Activated T-cell treated with anti-CD3 and anti-CD28 coated beads, Interleukin-2, amount 50 U/mL, for 4 hours (primary cell): ENCODE measurements around the gene ZNF8. TPM values are rescaled to one million over a fixed set of nuclear protein-coding genes. Genes with fewer than 3 reads are reported as not detected.
"Not testable (repeated sequence)": the region's sequence is repeated elsewhere in the genome, so short reads cannot be mapped to it uniquely, and the experiment has no call there.

Experiments used
- ATAC-seq, 2 donors: fragments of 200-7000 bp; cut with Tn5 transposase; one replicate each; pipeline ENCODE4 v1.10.0; 2021
- DNase-seq: peaks from one replicate; pipeline ENCODE4 v3.0.0-alpha.2; 2020
- H3K27me3 Mint-ChIP-seq: one replicate; pipeline ENCODE4 v1.8.0; 2021; ENCODE audit warnings: low read depth, mixed read lengths
- H3K36me3 Mint-ChIP-seq: one replicate; pipeline ENCODE4 v1.8.0; 2022; ENCODE audit warnings: mixed read lengths; ENCODE audit not compliant: insufficient read depth
- H3K4me1 Mint-ChIP-seq: one replicate; pipeline ENCODE4 v1.8.0; 2021; ENCODE audit warnings: low read depth, mixed read lengths
- H3K4me3 Mint-ChIP-seq: one replicate; pipeline ENCODE4 v1.8.0; 2021; ENCODE audit warnings: mild to moderate bottlenecking, moderate library complexity, mixed read lengths
- H3K9me3 Mint-ChIP-seq: one replicate; pipeline ENCODE4 v1.8.0; 2021; ENCODE audit warnings: mixed read lengths
- total RNA-seq, 3 donors: library from RNA; stranded (reverse); gene quantifications; one replicate each; pipeline ENCODE4 v1.2.1, GENCODE V29; 2021

Gene ZNF8
- total RNA-seq = 1 to 10 TPM; 3.3 to 3.5 (median 3.4) TPM

DNA sequence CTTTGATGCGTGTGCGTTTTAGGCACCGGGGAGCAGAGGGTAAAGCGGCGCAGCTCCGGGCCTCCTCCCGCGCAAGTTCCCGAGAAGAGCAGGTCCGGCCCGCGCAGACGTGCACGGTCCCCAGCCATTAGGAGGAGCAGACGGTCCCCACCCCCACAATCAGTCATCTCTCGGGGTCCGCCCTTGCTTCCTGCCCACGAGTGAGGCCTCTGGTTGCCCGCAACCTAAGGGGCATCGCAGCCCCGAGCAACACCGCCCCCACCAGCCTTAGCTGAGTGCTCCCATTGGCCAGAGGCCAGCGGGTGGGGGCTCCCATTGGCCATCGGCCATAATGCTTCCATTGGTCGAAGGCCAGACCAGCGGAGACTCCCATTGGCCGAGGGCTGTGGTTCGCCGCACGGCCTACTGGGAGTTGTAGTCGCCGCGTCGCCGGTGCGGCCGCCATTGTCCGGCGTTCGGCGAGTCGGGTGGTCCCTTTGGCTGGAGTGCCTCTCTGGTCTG lies at the start of gene ZNF8:
Gene ZNF8, plus strand, starts transcription at position 415 of the 501 bp plus-strand sequence. CDS start 127 bp downstream, outside the sequence.
- Mint-ChIP-seq H3K36me3 (peaks cover 25% of the 10 kb centered on the region), H3K27me3 (no peaks in the 10 kb centered on the region), H3K4me1 (peaks cover 44% of the 10 kb centered on the region), H3K4me3 (peak within 1 kb of the TSS; percentile 94), H3K9me3 (peaks cover 11% of the 10 kb centered on the region)
- peak; percentile 98 for ATAC-seq
- peak; percentile 98 for DNase-seq

DNA sequence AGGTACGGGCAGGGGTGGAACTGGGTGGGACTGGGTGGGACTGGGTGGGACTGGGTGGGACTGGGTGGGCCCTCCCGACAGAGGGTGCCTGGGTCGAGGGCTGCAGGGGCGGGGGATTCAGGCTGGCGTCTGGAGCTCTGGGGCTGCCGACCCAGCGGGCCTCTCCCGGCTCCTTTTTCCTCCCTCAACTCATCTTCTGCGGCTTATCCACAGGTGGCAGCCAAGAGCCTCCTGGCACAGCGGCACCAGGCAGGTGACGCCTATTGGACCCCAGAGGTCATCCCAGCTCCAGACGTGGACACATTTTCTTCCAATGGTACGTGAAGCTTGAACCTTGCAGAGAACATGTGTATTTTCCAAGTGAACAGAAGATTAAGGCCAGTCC lies 49.5 kb upstream of the ZNF8 start:
- H3K9me3 Mint-ChIP-seq = peaks cover 41% of the 10 kb centered on the region
- DNase-seq (peak; percentile 27), ATAC-seq (peak; percentile 25 to 43)
- H3K4me3 Mint-ChIP-seq = peak overlapping the region; percentile 95
- peaks cover 44% of the 10 kb centered on the region for H3K36me3 Mint-ChIP-seq
- H3K4me1 Mint-ChIP-seq = peaks cover 25% of the 10 kb centered on the region
- H3K27me3 Mint-ChIP-seq = no peaks in the 10 kb centered on the region

DNA sequence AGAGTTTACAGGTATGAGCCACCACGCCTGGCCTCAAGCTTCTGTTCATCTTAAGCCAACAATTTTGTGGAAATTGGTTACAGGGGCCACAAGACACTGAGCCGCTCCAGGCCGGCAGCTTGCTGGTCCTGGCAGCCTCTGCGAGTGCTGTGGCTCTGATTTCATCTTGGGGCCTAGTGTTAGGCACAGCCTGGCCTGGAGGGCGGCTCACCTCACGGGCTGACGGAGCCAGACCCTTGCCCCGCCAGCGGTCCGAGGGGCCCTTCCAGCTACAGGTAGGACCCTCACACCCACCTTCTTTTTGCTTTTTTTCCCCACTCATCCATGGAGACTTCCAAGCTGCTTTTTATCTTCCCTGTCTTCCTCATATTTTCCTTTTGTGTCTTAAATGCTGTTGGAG lies 41.4 kb upstream of the ZNF8 start:
- H3K36me3 Mint-ChIP-seq = peaks cover 78% of the 10 kb centered on the region
- H3K4me3 Mint-ChIP-seq = no peak overlapping the region
- DNase-seq (no peak), ATAC-seq (no peak)
- no peaks in the 10 kb centered on the region for H3K4me1 Mint-ChIP-seq
- peaks cover 34% of the 10 kb centered on the region for H3K9me3 Mint-ChIP-seq
- no peaks in the 10 kb centered on the region for H3K27me3 Mint-ChIP-seq

DNA sequence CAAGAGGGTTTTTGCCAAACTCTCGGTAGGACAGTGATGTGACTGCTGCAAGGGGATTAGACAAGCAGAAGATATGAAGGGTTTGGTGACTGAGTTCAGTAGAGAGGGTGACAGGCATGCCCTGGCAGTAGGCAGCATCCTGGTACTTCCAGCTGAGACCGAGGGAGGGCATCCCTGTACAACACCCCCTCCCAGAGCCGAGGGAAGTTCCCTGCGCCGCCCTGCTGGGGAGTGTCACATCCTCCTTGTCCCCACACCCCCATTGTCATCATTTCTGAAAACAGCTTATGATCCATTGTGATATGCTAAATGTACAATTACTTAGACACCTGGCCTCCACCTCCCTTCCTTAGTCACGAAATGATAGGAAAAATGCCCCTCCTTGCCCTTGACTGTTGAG lies 35.4 kb upstream of the ZNF8 start:
- Mint-ChIP-seq H3K4me3 (no peak overlapping the region), H3K36me3 (peaks cover 82% of the 10 kb centered on the region), H3K4me1 (no peaks in the 10 kb centered on the region), H3K9me3 (peaks cover 35% of the 10 kb centered on the region), H3K27me3 (no peaks in the 10 kb centered on the region)
- no peak for ATAC-seq
- no peak for DNase-seq

DNA sequence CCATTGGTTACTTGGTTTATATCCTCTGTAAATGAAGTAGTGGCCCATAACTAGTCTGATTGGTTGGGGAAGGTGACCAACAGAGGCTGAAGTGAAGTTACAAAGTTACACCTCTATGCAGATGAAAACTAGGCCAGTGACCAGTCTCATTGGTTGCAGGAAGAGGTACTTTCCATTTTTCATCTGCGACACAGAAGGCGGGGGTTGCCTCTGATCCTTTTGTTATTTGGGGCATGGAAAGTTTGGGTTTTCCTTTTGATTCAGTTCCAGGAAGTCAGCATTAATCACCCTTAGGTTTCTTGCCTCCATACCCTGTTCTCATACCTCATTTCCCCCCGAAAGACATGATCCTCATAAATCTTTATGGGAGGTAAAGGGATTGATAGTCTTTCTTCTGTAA lies 29.9 kb upstream of the ZNF8 start:
- H3K9me3 Mint-ChIP-seq = peaks cover 32% of the 10 kb centered on the region
- DNase-seq = no peak
- peaks cover 86% of the 10 kb centered on the region for H3K36me3 Mint-ChIP-seq
- ATAC-seq = no peak
- H3K4me3 Mint-ChIP-seq = no peak overlapping the region
- H3K27me3 Mint-ChIP-seq = no peaks in the 10 kb centered on the region
- H3K4me1 Mint-ChIP-seq = no peaks in the 10 kb centered on the region

DNA sequence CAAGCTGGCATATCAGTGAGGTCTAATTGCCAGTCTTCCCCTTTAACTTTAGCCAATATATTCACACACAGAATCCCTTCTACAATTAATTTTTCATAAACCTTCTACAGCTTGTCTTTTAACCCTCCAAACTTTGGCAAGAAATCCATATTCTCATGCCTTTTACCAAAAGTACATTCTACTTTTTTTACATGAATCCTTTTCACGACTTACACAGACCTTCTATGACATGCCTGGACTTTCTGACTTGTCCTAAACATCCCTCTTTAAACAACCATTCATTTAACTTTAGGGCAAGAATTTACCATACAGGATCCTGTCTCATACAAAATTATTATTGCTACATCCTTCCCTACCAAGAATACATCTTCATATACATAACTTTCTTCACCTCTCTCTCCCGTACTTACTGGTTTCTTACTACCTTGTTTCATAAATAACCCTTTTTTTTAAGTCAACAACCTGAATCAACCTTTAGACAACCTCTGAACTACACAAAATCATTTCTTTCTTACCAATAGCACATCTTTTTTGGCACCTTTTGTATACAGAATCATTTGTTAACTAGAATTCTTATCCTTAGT lies 26.6 kb upstream of the ZNF8 start:
- H3K9me3 Mint-ChIP-seq = peaks cover 45% of the 10 kb centered on the region
- H3K27me3 Mint-ChIP-seq = no peaks in the 10 kb centered on the region
- ATAC-seq (no peak), DNase-seq (no peak)
- no peak overlapping the region for H3K4me3 Mint-ChIP-seq
- peaks cover 86% of the 10 kb centered on the region for H3K36me3 Mint-ChIP-seq
- H3K4me1 Mint-ChIP-seq = no peaks in the 10 kb centered on the region

DNA sequence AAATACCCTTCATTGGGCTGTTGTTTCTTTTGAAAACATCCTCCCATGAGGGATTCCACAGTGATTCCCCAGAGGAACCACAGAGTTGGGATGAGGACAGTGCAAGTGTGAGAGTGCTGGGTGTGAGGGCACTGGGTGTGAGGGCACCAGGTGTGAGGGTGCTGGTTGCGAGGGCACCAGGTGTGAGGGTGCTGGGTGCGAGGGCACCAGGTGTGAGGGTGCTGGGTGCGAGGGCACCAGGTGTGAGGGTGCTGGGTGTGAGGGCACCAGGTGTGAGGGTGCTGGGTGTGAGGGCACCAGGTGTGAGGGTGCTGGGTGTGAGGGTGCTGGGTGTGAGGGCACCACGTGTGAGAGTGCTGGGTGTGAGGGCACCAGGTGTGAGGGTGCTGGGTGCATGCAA lies 20.5 kb upstream of the ZNF8 start:
- not testable (repeated sequence) for H3K27me3 Mint-ChIP-seq, H3K4me1 Mint-ChIP-seq, DNase-seq, H3K4me3 Mint-ChIP-seq, ATAC-seq
- Mint-ChIP-seq H3K36me3 (peaks cover 85% of the 10 kb centered on the region), H3K9me3 (peaks cover 58% of the 10 kb centered on the region)

DNA sequence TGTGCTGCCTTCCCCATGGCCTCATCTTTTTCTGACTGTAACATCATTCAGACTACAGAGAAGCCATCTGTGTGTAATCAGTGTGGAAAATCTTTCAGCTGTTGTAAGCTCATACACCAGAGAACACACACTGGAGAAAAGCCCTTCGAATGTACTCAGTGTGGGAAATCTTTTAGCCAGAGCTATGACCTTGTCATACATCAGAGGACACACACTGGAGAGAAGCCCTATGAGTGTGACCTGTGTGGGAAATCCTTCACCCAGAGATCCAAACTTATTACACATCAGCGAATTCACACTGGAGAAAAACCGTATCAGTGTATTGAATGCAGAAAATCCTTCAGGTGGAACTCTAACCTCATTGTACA lies 17.2 kb upstream of the ZNF8 start:
- Mint-ChIP-seq H3K9me3 (peaks cover 40% of the 10 kb centered on the region), H3K36me3 (peaks cover 65% of the 10 kb centered on the region), H3K27me3 (no peaks in the 10 kb centered on the region), H3K4me1 (no peaks in the 10 kb centered on the region), H3K4me3 (no peak overlapping the region)
- DNase-seq (no peak), ATAC-seq (no peak)

DNA sequence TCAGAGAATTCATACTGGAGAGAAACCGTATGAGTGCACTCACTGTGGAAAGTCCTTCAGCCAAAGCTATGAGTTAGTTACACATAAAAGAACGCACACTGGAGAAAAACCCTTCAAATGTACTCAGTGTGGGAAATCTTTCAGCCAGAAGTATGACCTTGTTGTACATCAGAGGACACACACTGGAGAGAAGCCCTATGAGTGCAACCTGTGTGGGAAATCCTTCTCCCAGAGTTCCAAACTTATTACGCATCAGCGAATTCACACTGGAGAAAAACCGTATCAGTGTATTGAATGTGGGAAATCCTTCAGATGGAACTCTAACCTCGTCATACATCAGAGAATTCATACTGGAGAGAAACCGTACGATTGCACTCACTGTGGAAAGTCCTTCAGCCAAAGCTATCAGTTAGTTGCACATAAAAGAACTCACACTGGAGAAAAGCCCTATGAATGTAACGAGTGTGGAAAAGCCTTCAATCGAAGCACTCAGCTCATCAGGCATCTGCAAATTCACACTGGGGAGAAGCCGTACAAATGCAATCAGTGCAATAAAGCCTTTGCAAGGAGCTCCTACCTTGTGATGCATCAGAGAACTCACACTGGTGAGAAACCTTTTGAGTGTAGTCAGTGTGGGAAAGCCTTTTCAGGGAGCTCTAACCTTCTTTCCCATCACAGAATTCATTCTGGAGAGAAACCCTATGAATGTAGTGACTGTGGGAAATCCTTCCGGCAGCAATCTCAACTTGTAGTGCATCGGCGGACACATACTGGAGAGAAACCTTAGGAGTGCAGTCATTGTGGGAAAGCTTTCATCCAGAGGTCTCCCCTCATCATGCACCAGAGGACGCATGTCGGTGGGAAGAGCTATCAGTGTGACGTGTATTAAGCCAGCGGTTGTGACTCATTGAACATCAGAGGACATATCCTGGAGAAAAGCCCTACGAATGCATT lies 16.5 kb upstream of the ZNF8 start:
- peaks cover 62% of the 10 kb centered on the region for H3K36me3 Mint-ChIP-seq
- no peaks in the 10 kb centered on the region for H3K27me3 Mint-ChIP-seq
- no peak overlapping the region for H3K4me3 Mint-ChIP-seq
- no peak for DNase-seq
- H3K4me1 Mint-ChIP-seq = no peaks in the 10 kb centered on the region
- ATAC-seq = no peak
- H3K9me3 Mint-ChIP-seq = peaks cover 41% of the 10 kb centered on the region

DNA sequence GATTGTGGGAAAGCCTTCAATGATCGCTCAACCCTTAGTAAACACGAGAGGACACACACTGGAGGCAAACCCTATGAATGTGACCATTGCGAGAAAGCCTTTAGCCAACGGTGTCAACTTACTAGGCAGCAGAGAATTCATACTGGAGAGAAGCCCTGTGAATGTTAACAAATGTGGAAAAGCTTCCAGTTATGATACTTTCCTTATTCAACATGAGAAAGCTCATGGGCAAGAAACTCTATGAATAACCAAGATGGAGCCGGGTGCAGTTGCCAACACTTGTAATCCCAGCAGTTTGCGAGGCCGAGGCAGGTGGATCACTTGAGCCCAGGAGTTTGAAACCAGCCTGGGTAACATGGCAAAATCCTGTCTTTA lies 15.8 kb upstream of the ZNF8 start:
- ATAC-seq (no peak), DNase-seq (no peak)
- no peaks in the 10 kb centered on the region for H3K27me3 Mint-ChIP-seq
- peaks cover 35% of the 10 kb centered on the region for H3K9me3 Mint-ChIP-seq
- H3K4me3 Mint-ChIP-seq = no peak overlapping the region
- no peaks in the 10 kb centered on the region for H3K4me1 Mint-ChIP-seq
- peaks cover 55% of the 10 kb centered on the region for H3K36me3 Mint-ChIP-seq

DNA sequence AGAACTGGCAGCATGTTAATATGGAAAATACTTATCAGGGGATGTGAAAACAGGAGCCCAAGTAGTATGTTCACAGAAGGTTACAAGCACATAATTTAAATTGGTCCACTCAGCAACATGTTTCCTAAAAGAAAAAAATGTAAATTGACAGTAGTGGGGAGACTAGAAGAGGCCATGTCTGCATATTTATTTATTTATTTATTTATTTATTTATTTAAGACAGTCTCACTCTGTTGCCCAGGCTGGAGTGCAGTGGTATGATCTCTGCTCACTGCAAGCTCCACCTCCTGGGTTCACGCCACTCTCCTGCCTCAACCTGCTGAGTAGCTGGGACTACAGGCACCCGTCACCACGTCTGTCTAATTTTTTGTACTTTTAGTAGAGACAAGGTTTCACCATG lies 13.7 kb upstream of the ZNF8 start:
- Mint-ChIP-seq H3K27me3 (no peaks in the 10 kb centered on the region), H3K4me3 (no peak overlapping the region), H3K9me3 (peaks cover 30% of the 10 kb centered on the region), H3K4me1 (no peaks in the 10 kb centered on the region), H3K36me3 (peaks cover 45% of the 10 kb centered on the region)
- DNase-seq (no peak), ATAC-seq (no peak)

DNA sequence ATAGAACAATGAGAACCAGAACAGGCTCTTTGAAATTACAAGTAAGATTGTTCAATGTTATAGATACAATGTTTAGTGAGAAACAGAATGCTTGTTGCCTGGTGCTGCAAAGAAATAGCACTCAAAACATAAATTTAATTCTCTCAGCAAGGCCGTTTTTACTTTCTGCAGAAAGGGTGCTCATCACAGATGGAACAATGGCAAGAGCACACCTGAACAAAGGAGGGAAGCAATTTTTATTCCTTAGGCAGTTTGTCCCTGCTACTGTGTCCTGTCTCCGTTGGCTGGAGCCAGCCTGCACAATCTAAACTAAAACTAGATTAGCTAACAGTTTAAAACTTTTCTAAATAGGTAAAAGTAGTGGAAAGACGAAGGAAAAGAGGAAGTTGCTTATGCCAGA lies 10.4 kb upstream of the ZNF8 start:
- ATAC-seq = no peak
- H3K27me3 Mint-ChIP-seq = no peaks in the 10 kb centered on the region
- peaks cover 23% of the 10 kb centered on the region for H3K9me3 Mint-ChIP-seq
- no peaks in the 10 kb centered on the region for H3K4me1 Mint-ChIP-seq
- no peak for DNase-seq
- no peak overlapping the region for H3K4me3 Mint-ChIP-seq
- H3K36me3 Mint-ChIP-seq = peaks cover 28% of the 10 kb centered on the region

DNA sequence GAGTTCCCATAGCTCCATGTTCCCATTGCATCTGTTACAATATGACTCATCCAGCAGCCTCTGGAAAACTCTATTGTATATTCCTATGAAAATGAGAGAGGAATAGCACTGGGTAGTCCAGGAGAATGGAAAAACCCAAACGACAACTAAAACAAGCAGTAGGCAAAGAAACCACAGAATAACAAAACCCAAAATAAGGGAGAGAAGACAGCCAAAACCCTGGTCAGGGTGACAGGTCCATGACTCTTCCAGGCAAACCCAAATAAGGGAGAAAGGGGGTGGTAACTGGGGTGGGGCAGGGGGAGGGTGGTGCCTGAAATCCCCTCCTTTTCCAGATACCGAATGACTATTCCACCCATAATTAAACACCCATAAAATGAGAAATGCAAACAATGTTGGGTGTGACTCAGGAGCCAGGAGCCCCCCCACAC lies 4.0 kb upstream of the ZNF8 start:
- ATAC-seq = no peak
- peaks cover 24% of the 10 kb centered on the region for H3K9me3 Mint-ChIP-seq
- peaks cover 36% of the 10 kb centered on the region for H3K36me3 Mint-ChIP-seq
- H3K27me3 Mint-ChIP-seq = no peaks in the 10 kb centered on the region
- no peak for DNase-seq
- peaks cover 21% of the 10 kb centered on the region for H3K4me1 Mint-ChIP-seq
- no peak overlapping the region for H3K4me3 Mint-ChIP-seq

DNA sequence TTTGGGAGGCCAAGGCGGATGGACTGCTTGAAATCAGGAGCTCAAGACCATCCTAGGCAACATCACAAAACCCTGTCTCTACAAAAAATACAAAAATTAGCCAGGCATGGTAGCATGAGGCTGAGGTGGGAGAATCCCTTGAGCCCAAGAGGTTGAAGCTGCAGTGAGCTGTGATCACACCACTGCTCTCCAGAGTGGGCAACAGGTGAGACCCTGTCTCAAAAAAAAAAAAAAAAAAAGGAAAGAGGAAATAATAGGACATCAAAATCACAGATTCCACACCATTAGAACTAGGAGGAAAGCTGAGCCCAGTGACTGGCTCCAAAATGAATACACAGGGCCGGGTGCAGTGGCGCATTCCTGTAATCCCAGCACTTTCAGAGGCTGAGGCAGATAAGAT lies 3.2 kb upstream of the ZNF8 start:
- peaks cover 29% of the 10 kb centered on the region for H3K4me1 Mint-ChIP-seq
- DNase-seq = no peak
- no peak overlapping the region for H3K4me3 Mint-ChIP-seq
- H3K27me3 Mint-ChIP-seq = no peaks in the 10 kb centered on the region
- H3K9me3 Mint-ChIP-seq = peaks cover 20% of the 10 kb centered on the region
- H3K36me3 Mint-ChIP-seq = peaks cover 30% of the 10 kb centered on the region
- ATAC-seq = no peak

DNA sequence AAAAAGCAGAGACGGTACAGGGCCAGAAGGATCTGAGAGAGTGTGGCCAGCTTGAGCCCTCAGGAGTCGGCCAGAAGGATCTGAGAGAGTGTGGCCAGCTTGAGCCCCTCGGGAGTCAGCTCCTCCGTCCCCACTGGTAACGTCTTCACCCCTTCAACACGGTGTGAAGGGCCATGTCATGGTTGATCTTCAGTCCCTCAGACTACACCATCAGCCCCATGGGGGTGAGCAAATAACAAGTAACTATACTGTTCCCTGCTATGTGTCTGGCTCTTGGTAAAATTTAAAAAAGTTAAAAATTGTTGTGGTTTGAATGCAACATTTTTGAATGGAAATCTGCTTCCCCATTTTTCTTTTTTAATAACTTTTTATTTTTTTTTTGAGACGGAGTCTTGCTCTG lies 1.6 kb upstream of the ZNF8 start:
- DNase-seq = no peak
- peaks cover 23% of the 10 kb centered on the region for H3K36me3 Mint-ChIP-seq

More for the DNA sequence above, 1.6 kb upstream of the ZNF8 start:
- peaks cover 11% of the 10 kb centered on the region for H3K9me3 Mint-ChIP-seq
- no peak for ATAC-seq
- no peaks in the 10 kb centered on the region for H3K27me3 Mint-ChIP-seq
- H3K4me1 Mint-ChIP-seq = peaks cover 43% of the 10 kb centered on the region
- peak overlapping the region; percentile 94 for H3K4me3 Mint-ChIP-seq
